Tibial artery (tissue), 4 donors: ENCODE results near the gene AQP7.
A peak's percentile ranks its signal among the peaks of the same experiment; 100 is the strongest.
"Not testable (repeated sequence)": the region's sequence is repeated elsewhere in the genome, so short reads cannot be mapped to it uniquely, and the experiment has no call there.

Experiments
- DNase-seq, 2 donors: peaks; one replicate each; pipeline ENCODE4 v3.0.0-alpha.2; 2019
- H3K27ac ChIP-seq, 2 donors: fragments of 200-600 bp; sonication (generic) in 1 of 2; 1 replicate in 1 of 2; 2 replicates in 1 of 2; pipeline ENCODE4 v1.5.1; 2018 to 2019; ENCODE audit warnings: mild to moderate bottlenecking in 1 of 2
- H3K27me3 ChIP-seq, 2 donors: fragments of 200-600 bp; sonication (generic) in 1 of 2; one replicate each; pipeline versions ENCODE4 v1.5.1 to v1.6.0; 2016 to 2019
- H3K36me3 ChIP-seq, 3 donors: fragments of 200-600 bp; sonication (generic) in 2 of 3; one replicate each; pipeline ENCODE4 v1.5.1; 2016 to 2019; ENCODE audit warnings: mild to moderate bottlenecking in 2 of 3
- H3K4me1 ChIP-seq, 4 donors: fragments of 200-600 bp; sonication (generic) in 2 of 4; 1 replicate in 3 of 4; 2 replicates in 1 of 4; pipeline ENCODE4 v1.5.1; 2016 to 2019
- H3K4me3 ChIP-seq, 2 donors: fragments of 200-600 bp; sonication (generic) in 1 of 2; 1 replicate in 1 of 2; 2 replicates in 1 of 2; pipeline ENCODE4 v1.5.1; 2018 to 2019; ENCODE audit warnings: mild to moderate bottlenecking in 2 of 2
- H3K9me3 ChIP-seq, 3 donors: fragments of 200-600 bp; sonication (generic) in 1 of 3; one replicate each; pipeline ENCODE4 v1.5.1; 2016 to 2019
- intact Hi-C: fragments of 100-400 bp; cut with DNase I; formaldehyde crosslinking; loops from one replicate; pipeline ENCODE4 v1.15.0; 2023; ENCODE audit warnings: low total_unique reads
- TF ChIP-seq, protein P1 (sequence below), 2 experiments: fragments of 200-600 bp in 1 of 2; fragments of 450-650 bp in 1 of 2; IDR thresholded peaks; one replicate each; pipeline ENCODE4 v1.5.1; 2017 to 2019; ENCODE audit warnings: antibody characterized with exemption in 2 of 2, mild to moderate bottlenecking in 1 of 2, moderate library complexity in 1 of 2

Gene AQP7

DNA sequence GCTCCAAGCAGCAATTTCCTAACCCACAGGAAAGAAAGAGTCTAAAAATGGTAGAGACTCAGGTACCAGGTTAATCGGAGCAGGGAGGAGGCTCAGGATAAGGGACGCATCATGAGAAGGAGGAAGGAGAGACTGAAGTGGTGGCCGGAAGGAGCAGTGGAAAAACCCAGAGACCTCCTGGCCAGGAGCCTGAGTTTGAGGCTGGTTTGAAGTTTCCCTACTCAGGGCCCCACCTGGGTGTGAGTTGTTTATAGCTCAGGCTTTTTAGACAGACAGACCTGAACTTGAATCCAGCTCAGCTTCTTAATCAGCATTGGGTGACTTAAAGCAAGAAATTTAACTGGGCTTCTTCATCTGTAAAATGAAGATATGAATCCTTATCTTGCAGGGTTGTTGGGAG lies 11.9 kb upstream of the AQP7 start:
- intact Hi-C loops, result no loop called here
- no peak overlapping the region for H3K27ac ChIP-seq
- peaks cover 0 to 14% (median 3%) of the 10 kb centered on the region in 4 donors for H3K4me1 ChIP-seq
- no peak overlapping the region for H3K4me3 ChIP-seq
- H3K36me3 ChIP-seq, result no peaks in the 10 kb centered on the region
- H3K9me3 ChIP-seq, result no peaks in the 10 kb centered on the region
- TF ChIP-seq, protein P1, sequence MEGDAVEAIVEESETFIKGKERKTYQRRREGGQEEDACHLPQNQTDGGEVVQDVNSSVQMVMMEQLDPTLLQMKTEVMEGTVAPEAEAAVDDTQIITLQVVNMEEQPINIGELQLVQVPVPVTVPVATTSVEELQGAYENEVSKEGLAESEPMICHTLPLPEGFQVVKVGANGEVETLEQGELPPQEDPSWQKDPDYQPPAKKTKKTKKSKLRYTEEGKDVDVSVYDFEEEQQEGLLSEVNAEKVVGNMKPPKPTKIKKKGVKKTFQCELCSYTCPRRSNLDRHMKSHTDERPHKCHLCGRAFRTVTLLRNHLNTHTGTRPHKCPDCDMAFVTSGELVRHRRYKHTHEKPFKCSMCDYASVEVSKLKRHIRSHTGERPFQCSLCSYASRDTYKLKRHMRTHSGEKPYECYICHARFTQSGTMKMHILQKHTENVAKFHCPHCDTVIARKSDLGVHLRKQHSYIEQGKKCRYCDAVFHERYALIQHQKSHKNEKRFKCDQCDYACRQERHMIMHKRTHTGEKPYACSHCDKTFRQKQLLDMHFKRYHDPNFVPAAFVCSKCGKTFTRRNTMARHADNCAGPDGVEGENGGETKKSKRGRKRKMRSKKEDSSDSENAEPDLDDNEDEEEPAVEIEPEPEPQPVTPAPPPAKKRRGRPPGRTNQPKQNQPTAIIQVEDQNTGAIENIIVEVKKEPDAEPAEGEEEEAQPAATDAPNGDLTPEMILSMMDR (IDR thresholded peaks at IDR 0.05), result no peak
- no peak for DNase-seq
- H3K27me3 ChIP-seq, result peaks cover 0 to 20% of the 10 kb centered on the region in 2 donors

DNA sequence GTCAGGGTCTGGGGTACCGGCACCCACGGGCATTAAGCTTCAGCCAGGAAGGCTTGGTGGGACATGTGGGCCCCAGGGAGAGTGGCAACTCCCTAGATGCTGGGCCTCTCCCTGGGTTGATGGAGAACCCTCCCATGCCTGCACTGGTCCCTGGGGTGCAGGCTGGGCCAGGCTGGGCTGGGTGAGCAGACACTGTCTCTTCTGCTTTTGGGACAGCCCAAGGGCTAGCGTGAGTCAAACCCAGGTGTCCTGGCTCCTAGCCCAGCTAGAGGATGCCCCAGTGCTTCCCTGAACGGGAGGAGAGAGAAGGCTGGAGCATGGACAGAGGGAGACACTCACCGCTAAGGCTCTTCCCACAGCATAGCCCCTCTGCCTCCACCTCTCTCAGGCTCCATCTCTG lies 5.7 kb upstream of the AQP7 start:
- H3K9me3 ChIP-seq, result no peaks in the 10 kb centered on the region
- no peak for DNase-seq
- no peak overlapping the region for H3K27ac ChIP-seq
- peaks cover 0 to 9% (median 4%) of the 10 kb centered on the region in 4 donors for H3K4me1 ChIP-seq
- H3K36me3 ChIP-seq, result no peaks in the 10 kb centered on the region
- H3K27me3 ChIP-seq, result no peaks in the 10 kb centered on the region
- no peak overlapping the region for H3K4me3 ChIP-seq
- intact Hi-C loops, result loop anchor here (5.0 kb wide), 1 partner anchor 54 kb away; no protein-coding TSS in a partner anchor
- TF ChIP-seq, protein P1 (IDR thresholded peaks at IDR 0.05), result no peak

DNA sequence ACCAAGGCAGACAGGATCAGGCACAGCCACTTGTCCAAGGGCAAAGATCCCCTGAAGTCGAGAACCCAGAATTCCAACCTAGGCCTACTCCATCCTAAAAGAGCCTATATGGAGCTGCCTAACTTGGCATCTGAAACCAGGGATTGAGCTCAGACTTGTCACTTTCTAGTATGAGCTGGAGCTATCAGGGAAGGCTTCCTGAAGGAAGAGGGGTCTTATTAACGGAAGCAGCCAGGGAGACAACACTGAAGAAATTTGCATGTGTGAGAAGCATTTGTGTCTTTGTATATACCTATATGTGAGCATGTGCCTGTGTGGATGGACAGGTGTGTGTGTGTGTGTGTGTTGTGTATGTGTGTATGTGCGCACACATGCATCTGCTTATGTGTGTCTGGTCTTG lies 4.7 kb upstream of the AQP7 start:
- no peaks in the 10 kb centered on the region for H3K9me3 ChIP-seq
- no peak overlapping the region for H3K4me3 ChIP-seq
- no peak for DNase-seq
- intact Hi-C loops, result loop anchor here (5.0 kb wide), 1 partner anchor 55 kb away; no protein-coding TSS in a partner anchor
- H3K4me1 ChIP-seq, result peaks cover 0 to 19% (median 13%) of the 10 kb centered on the region in 4 donors
- H3K27me3 ChIP-seq, result no peaks in the 10 kb centered on the region
- TF ChIP-seq, protein P1 (IDR thresholded peaks at IDR 0.05), result no peak
- H3K27ac ChIP-seq, result no peak overlapping the region
- H3K36me3 ChIP-seq, result no peaks in the 10 kb centered on the region

DNA sequence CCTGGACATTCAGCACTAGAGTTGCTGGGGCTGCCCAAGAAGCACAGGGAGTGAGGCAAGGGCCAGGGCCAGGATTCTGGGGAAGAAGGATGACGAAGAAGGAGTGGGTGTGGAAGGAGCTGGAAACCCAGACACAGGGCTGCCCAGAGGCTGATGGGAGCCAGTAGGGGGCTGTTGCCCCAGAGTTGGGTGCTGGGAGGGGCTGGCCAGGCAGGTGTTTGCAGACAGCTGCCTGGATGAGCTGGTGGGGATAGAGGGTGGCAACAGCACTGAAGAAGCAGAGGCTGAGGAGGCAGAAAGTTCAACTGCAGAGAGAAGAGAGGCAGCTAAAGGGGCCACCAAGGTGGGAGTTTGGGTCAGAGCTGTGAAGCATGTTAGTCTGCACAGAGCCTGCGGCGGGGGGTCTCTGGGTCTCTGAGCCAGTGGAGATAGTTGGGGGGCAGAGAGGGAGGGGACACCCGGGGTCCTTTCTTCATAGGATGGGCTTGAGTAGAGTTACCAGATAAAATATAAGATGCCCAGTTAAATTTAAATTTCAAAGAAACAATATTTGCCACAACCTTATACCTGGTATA lies 2.5 kb upstream of the AQP7 start:
- Histone ChIP-seq H3K4me1 (peaks cover 0 to 39% (median 16%) of the 10 kb centered on the region in 4 donors), H3K4me3 (no peak overlapping the region), H3K27ac (no peak overlapping the region), H3K9me3 (no peaks in the 10 kb centered on the region), H3K27me3 (no peaks in the 10 kb centered on the region), H3K36me3 (no peaks in the 10 kb centered on the region)
- intact Hi-C loops, result loop anchor here (5.0 kb wide), 1 partner anchor 57 kb away; no protein-coding TSS in a partner anchor
- DNase-seq, result no peak
- TF ChIP-seq, protein P1 (IDR thresholded peaks at IDR 0.05), result no peak

DNA sequence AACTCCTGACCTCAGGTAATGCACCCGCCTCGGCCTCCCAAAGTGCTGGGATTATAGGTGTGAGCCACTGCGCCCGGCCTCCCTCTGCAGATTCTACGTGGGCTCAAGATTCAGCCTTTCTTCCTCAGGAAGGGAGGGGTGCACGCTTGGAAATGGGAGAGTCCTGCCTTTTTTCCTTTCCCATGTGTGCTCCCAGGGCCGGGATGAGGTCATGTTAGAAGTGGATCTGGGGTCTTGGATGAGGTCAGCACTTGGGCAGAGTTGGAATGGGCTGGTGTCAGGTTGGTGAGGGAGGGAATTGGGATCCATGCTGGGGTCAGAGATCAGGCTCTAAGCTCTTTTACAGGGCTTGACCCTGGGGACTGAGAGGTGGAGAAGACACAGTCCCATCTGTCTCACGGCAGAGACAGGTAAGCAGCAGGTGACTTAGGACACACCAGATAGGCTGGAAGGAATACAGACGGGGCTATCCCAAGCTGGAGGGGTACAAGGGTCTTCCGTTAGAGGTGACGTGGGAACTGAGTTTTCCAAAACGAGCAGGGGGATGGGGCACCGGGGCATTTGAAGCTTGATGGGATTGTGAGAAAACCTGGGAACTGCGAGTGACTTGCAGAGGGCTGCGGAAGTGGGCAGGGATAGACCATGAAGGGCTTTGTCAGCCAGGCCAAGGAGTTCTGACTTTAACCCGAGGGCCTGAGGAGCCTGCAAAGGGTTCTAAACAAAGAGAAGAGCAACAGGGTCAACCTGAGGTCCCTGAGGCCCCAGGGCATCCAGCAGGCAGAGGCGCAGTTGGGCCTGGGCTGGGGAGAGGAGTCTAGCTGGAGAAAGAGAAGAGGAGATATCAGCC lies 1.8 kb upstream of the AQP7 start:
- H3K4me1 ChIP-seq, result peaks cover 0 to 39% (median 16%) of the 10 kb centered on the region in 4 donors
- no peak for DNase-seq
- H3K27me3 ChIP-seq, result no peaks in the 10 kb centered on the region
- no peak overlapping the region for H3K27ac ChIP-seq
- no peaks in the 10 kb centered on the region for H3K36me3 ChIP-seq
- TF ChIP-seq, protein P1 (IDR thresholded peaks at IDR 0.05), result no peak
- no peak overlapping the region for H3K4me3 ChIP-seq
- no peaks in the 10 kb centered on the region for H3K9me3 ChIP-seq
- intact Hi-C loops, result no loop called here

DNA sequence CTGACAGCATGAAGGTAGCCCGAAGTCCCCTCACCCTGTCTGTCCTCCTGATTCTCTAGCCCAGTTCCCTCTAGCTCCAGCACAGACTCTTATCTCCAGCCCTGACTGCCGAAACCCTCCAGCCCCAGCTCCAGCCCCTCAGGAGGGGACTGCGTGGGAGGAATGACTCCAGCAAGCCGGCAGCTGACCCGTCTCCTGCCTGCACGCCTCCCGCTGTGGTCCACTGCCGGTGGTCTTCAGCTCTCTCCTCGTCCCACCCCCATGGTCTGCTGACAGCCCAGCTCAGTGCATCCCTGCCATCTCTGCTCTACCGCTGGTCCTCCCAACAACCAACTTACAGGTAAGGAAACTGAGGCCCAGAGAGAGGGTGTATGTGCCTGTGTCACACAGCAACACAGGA lies 559 bp downstream of the AQP7 start:
- intact Hi-C loops, result not testable (repeated sequence)
- H3K4me1 ChIP-seq, result peaks cover 0 to 39% (median 16%) of the 10 kb centered on the region in 4 donors

DNA sequence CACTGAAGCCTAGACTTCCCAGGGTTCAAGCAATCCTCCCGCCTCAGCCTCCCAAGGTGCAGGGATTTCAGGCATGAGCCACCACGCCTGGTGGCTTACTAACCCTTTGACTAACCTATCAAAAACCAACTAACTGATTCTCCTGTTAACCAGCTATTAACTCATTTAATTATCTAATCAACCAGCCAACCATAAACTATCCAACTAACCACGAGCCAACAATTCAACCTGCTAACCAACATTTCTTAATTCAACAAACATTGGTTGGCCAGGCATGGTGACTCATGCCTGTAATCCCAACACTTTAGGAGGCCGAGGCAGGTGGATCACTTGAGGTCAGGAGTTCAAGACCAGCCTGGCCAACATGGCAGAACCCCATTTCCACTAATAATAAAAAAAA lies 3.3 kb downstream of the AQP7 start:
- H3K36me3 ChIP-seq, H3K4me3 ChIP-seq, H3K27ac ChIP-seq, DNase-seq, intact Hi-C loops, H3K9me3 ChIP-seq, H3K27me3 ChIP-seq: not testable (repeated sequence)
- H3K4me1 ChIP-seq, result peaks cover 0 to 39% (median 16%) of the 10 kb centered on the region in 4 donors

More for the DNA sequence above, 559 bp downstream of the AQP7 start:
- H3K9me3 ChIP-seq, DNase-seq, H3K27me3 ChIP-seq, H3K36me3 ChIP-seq, H3K4me3 ChIP-seq: not testable (repeated sequence)
- peak overlapping the region; percentile 44 to 62 for H3K27ac ChIP-seq

DNA sequence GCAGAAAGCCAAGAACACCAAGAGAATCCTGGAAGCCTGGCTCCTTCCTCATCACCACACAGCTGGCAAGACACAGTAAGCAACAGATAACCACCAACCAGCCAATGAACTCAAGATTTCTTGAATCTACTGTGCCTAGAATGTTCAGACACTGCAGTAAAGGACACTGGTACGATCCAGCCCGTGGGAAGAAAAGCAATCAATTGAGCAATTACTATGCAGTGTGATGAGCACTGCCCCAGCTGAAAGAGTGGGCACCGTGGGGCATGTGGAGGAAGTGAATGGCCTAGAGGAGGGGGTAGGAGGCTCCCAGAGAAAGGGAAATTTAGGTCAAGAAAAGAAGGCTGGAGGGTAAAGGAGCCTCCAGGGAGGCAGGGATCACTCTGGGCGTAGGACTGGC lies 4.6 kb downstream of the AQP7 start:
- H3K4me3 ChIP-seq, H3K9me3 ChIP-seq, intact Hi-C loops, DNase-seq, H3K27me3 ChIP-seq, H3K27ac ChIP-seq, H3K36me3 ChIP-seq: not testable (repeated sequence)
- peaks cover 2 to 27% (median 14%) of the 10 kb centered on the region in 4 donors for H3K4me1 ChIP-seq
